PFSK-1 (cell line): ENCODE data around the gene NEK7.

Source experiments
- POLR2AphosphoS5 ChIP-seq: IDR thresholded peaks from 2 replicates; pipeline ENCODE4 v1.6.1; 2012; ENCODE audit warnings: low read depth, mild to moderate bottlenecking, control low read depth, low read length, moderate library complexity
- TAF1 ChIP-seq: IDR thresholded peaks from 2 replicates; pipeline ENCODE4 v1.6.1; 2012; ENCODE audit warnings: low read length, control low read depth, borderline replicate concordance; ENCODE audit not compliant: insufficient read depth
- TF ChIP-seq, protein P1 (sequence below), 2 experiments: IDR thresholded peaks; 2 replicates each; pipeline versions ENCODE4 v1.6.1 to v1.8.0; 2011 to 2012; ENCODE audit warnings: low read depth in 2 of 2, low read length in 2 of 2, control low read depth in 1 of 2, inconsistent platforms in 1 of 2, mild to moderate bottlenecking in 1 of 2, moderate library complexity in 1 of 2; ENCODE audit not compliant: insufficient read depth in 1 of 2

DNA sequence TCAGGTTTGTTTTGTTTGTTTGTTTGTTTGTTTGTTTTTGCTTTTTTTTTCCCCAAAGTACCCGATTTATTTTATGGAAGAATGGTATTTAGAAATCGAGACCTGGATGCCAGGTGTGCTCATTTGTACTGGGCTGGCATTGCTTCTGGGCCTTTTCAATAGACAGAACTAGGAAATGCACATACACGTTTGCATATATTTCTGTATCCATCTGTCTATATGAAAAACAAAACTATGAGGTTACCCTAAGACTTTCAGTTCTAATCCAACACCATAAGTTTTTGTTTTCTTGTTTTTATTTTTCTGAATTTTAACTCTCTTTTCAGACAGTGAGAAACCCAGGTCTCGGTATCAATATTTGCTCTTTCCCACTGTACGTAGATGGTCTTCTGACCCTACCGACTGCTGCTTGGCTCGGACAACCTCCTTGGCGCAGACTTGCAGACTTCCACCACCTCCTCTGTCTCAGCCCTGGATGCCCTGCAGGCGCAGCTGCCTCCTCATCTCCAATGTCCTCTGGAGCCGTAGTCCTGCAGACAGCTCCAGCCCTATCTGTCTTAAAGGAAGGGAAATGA, 171.7 kb downstream of the NEK7 start:
- TF ChIP-seq, protein P1, sequence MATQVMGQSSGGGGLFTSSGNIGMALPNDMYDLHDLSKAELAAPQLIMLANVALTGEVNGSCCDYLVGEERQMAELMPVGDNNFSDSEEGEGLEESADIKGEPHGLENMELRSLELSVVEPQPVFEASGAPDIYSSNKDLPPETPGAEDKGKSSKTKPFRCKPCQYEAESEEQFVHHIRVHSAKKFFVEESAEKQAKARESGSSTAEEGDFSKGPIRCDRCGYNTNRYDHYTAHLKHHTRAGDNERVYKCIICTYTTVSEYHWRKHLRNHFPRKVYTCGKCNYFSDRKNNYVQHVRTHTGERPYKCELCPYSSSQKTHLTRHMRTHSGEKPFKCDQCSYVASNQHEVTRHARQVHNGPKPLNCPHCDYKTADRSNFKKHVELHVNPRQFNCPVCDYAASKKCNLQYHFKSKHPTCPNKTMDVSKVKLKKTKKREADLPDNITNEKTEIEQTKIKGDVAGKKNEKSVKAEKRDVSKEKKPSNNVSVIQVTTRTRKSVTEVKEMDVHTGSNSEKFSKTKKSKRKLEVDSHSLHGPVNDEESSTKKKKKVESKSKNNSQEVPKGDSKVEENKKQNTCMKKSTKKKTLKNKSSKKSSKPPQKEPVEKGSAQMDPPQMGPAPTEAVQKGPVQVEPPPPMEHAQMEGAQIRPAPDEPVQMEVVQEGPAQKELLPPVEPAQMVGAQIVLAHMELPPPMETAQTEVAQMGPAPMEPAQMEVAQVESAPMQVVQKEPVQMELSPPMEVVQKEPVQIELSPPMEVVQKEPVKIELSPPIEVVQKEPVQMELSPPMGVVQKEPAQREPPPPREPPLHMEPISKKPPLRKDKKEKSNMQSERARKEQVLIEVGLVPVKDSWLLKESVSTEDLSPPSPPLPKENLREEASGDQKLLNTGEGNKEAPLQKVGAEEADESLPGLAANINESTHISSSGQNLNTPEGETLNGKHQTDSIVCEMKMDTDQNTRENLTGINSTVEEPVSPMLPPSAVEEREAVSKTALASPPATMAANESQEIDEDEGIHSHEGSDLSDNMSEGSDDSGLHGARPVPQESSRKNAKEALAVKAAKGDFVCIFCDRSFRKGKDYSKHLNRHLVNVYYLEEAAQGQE (IDR thresholded peaks at IDR 0.05; ENCODE audit: insufficient read depth in 1 of 2, low read depth in 2 of 2, low read length in 2 of 2): no peak
- no peak for TF ChIP-seq POLR2AphosphoS5
- no peak for TF ChIP-seq TAF1
